T-cell (primary cell): ENCODE data around the gene NFIC. TPM values are rescaled to one million over a fixed set of nuclear protein-coding genes. Genes with fewer than 3 reads are reported as not detected.
A peak's percentile ranks its signal among the peaks of the same experiment; 100 is the strongest.

ENCODE experiments used
- ATAC-seq, 4 experiments: fragments of 200-7000 bp in 3 of 4; fragments of 150-1000 bp in 1 of 4; cut with Tn5 transposase; replicated peaks in 1 of 4; 1 replicate in 3 of 4; 2 replicates in 1 of 4; pipeline ENCODE4 v1.10.0; 2021; ENCODE audit warnings: moderate library complexity in 3 of 4, mild to moderate bottlenecking in 2 of 4, moderate number of reproducible peaks in 1 of 4
- CTCF ChIA-PET, 2 donors: fragments of 300-600 bp; sonication (Branson Sonifier 250); formaldehyde crosslinking; loops; one replicate each; lab custom pipeline; 2022; ENCODE audit warnings: antibody characterized with exemption in 2 of 2; lab: Charles Lee
- POLR2A ChIA-PET, 2 donors: fragments of 300-600 bp; sonication (Branson Sonifier 250); formaldehyde crosslinking; loops; one replicate each; lab custom pipeline; 2022; ENCODE audit warnings: antibody characterized with exemption in 2 of 2; lab: Charles Lee
- DNase-seq, 35 experiments: peaks; one replicate each; pipeline versions ENCODE4 v3.0.0 to v3.0.0-alpha.2; 2013 to 2023
- H3K27ac ChIP-seq: one replicate; pipeline ENCODE4 v1.5.1; 2013; ENCODE audit warnings: low read length
- H3K27me3 ChIP-seq, 2 experiments: replicated peaks in 1 of 2; 1 replicate in 1 of 2; 2 replicates in 1 of 2; pipeline versions ENCODE4 v1.6.1 to v1.7.0; 2013; ENCODE audit warnings: low read length in 1 of 2, mixed read lengths in 1 of 2; ENCODE audit not compliant: control insufficient read depth in 2 of 2, insufficient read depth in 2 of 2; ENCODE audit errors: extremely low read depth in 1 of 2
- H3K36me3 ChIP-seq, 2 donors: 1 replicate in 1 of 2; 2 replicates in 1 of 2; pipeline versions ENCODE4 v1.6.1 to v1.7.0; 2013; ENCODE audit warnings: low read length in 1 of 2; ENCODE audit not compliant: control insufficient read depth in 2 of 2, insufficient read depth in 1 of 2; ENCODE audit errors: extremely low read depth in 1 of 2
- H3K4me1 ChIP-seq, 2 experiments: 1 replicate in 1 of 2; 2 replicates in 1 of 2; pipeline versions ENCODE4 v1.6.1 to v1.7.0; 2013; ENCODE audit warnings: low read length in 2 of 2, mixed read lengths in 1 of 2; ENCODE audit not compliant: insufficient read depth in 2 of 2, control insufficient read depth in 1 of 2; ENCODE audit errors: extremely low read depth in 1 of 2
- H3K4me3 ChIP-seq, 2 donors: 1 replicate in 1 of 2; 2 replicates in 1 of 2; pipeline versions ENCODE4 v1.5.1 to v1.7.0; 2013; ENCODE audit warnings: mild to moderate bottlenecking in 2 of 2, low read length in 1 of 2, moderate library complexity in 1 of 2; ENCODE audit not compliant: control insufficient read depth in 1 of 2; ENCODE audit errors: extremely low read depth in 1 of 2
- H3K9me3 ChIP-seq: 2 replicates; pipeline ENCODE4 v1.7.0; 2013
- H3K27ac Mint-ChIP-seq, 2 donors: one replicate each; pipeline ENCODE4 v1.8.0; 2020 to 2021; ENCODE audit warnings: mild to moderate bottlenecking in 2 of 2, mixed read lengths in 2 of 2
- H3K27me3 Mint-ChIP-seq, 2 donors: one replicate each; pipeline ENCODE4 v1.8.0; 2021 to 2022; ENCODE audit warnings: mixed read lengths in 2 of 2
- H3K36me3 Mint-ChIP-seq: one replicate; pipeline ENCODE4 v1.8.0; 2021; ENCODE audit warnings: mixed read lengths
- H3K4me1 Mint-ChIP-seq, 3 donors: one replicate each; pipeline ENCODE4 v1.8.0; 2020 to 2022; ENCODE audit warnings: mixed read lengths in 3 of 3, mild to moderate bottlenecking in 1 of 3
- H3K4me3 Mint-ChIP-seq, 3 donors: one replicate each; pipeline ENCODE4 v1.8.0; 2020 to 2022; ENCODE audit warnings: mild to moderate bottlenecking in 3 of 3, mixed read lengths in 3 of 3, moderate library complexity in 3 of 3
- H3K9me3 Mint-ChIP-seq, 3 donors: one replicate each; pipeline ENCODE4 v1.8.0; 2020 to 2022; ENCODE audit warnings: mixed read lengths in 3 of 3
- WGBS: methylation state at CpG from one replicate; pipeline ENCODE4 v1.1.5; 2013; ENCODE audit warnings: missing lambda C conversion rate; ENCODE audit not compliant: insufficient coverage; 5-methylcytosine and 5-hydroxymethylcytosine counted together
- total RNA-seq, 35 experiments: library from RNA in 6 of 35; stranded (reverse) in 6 of 35; fragments of 120-200 nt in 1 of 35; gene quantifications; one replicate each; pipeline versions ENCODE4 v1.2.1 to v1.2.4 and lab custom pipeline; 2013 to 2026

NFIC gene
- total RNA-seq, 5 donors from 2014 or later (not counting 1 experiment from before 2014, with no cell fraction given), result 27.1 to 41.7 (median 37.2) TPM

DNA sequence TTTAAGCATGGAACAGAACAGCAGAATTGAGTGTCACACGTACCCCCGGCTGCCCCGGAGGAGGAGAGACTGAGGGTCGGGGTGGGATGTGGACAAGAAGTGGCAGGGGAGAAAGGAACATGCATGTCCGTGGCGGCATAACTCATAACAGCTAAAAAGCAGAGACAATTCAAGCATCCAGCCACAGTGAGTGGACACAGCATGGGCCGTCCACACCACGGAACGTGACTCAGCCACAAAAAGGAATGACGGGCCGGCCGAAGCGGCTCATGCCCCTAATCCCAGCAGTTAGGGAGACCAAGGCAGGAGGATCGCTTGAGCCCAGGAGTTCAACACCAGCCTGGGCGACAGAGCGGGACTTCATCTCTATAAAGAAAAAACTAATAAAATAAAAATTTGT, 126.5 kb downstream of the NFIC start:
- Histone ChIP-seq H3K27me3 (no peaks in the 10 kb centered on the region), H3K27ac (no peak overlapping the region), H3K36me3 (peaks cover 18 to 33% of the 10 kb centered on the region in 2 donors), H3K4me1 (peaks cover 0 to 12% of the 10 kb centered on the region in 2 experiments), H3K9me3 (no peaks in the 10 kb centered on the region), H3K4me3 (no peak overlapping the region)
- H3K27me3 Mint-ChIP-seq, result no peaks in the 10 kb centered on the region
- WGBS, result 100% methylated on average over 10 of the region's 16 CpGs
- no peaks in the 10 kb centered on the region for H3K9me3 Mint-ChIP-seq
- H3K4me3 Mint-ChIP-seq, result no peak overlapping the region
- peaks cover 2 to 14% (median 14%) of the 10 kb centered on the region in 3 donors for H3K4me1 Mint-ChIP-seq
- H3K27ac Mint-ChIP-seq, result no peak overlapping the region
- DNase-seq, result no peak
- POLR2A ChIA-PET, result no interaction called here
- ATAC-seq, result no peak
- peaks cover 20% of the 10 kb centered on the region for H3K36me3 Mint-ChIP-seq
- CTCF ChIA-PET, result no interaction called here

DNA sequence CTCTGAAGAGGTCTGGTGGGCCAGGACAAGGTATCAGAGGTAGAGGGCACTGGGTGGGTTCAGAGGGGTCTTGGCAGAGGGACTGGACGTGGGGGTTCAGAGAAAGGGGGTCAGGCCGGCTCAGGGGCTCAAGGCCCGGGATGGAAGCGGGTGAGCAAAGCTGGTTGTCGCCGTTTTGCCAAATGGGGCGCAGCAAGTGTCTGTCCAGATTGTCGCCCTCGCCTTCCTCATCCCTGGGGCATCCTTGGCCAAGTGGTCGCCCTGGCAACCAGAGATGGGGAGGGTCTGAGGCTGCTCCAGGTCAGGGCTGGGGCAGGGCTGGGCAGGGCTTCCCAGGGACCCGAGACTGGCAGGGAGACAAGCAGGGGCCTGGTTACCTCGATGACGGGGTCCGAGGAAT, 127.3 kb downstream of the NFIC start:
- Histone ChIP-seq H3K4me3 (no peak overlapping the region), H3K27me3 (no peaks in the 10 kb centered on the region), H3K9me3 (no peaks in the 10 kb centered on the region), H3K36me3 (peaks cover 18 to 33% of the 10 kb centered on the region in 2 donors), H3K4me1 (peaks cover 0 to 12% of the 10 kb centered on the region in 2 experiments), H3K27ac (no peak overlapping the region)
- H3K4me3 Mint-ChIP-seq, result no peak overlapping the region
- no peaks in the 10 kb centered on the region for H3K27me3 Mint-ChIP-seq
- peaks cover 5 to 18% (median 18%) of the 10 kb centered on the region in 3 donors for H3K4me1 Mint-ChIP-seq
- DNase-seq, result no peak
- no peak overlapping the region for H3K27ac Mint-ChIP-seq
- ChIA-PET POLR2A (no interaction called here), CTCF (no interaction called here)
- WGBS, result 94% methylated on average over 10 of the region's 14 CpGs
- ATAC-seq, result no peak
- no peaks in the 10 kb centered on the region for H3K9me3 Mint-ChIP-seq
- peaks cover 16% of the 10 kb centered on the region for H3K36me3 Mint-ChIP-seq

DNA sequence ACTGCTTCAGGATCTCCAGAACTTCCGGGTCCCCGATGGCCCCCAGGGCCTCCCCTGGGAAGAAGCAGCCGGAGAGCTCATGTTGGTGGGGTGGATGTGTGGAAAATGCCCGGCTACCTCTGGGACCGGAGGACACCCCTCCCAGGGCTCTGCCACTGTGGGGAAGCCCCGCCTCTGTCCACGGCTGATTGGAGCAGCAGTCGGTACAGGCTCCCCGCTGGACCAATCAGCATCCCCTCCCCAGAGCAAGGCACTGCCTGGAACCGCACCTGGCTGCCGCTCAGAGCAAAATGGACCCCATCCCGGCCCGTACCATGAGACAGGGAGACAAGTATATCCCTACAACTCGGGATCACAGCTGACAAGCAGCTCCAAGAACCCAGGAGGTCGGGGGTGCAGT, 127.7 kb downstream of the NFIC start:
- no peak overlapping the region for H3K27ac ChIP-seq
- Mint-ChIP-seq H3K9me3 (no peaks in the 10 kb centered on the region), H3K4me3 (peak overlapping the region in 1 of 3 donors; percentile 19), H3K27me3 (no peaks in the 10 kb centered on the region), H3K36me3 (peaks cover 16% of the 10 kb centered on the region), H3K27ac (peak overlapping the region in 1 of 2 donors; percentile 28), H3K4me1 (peaks cover 8 to 22% (median 22%) of the 10 kb centered on the region in 3 donors)
- ATAC-seq (peak in 3 of 4 experiments; percentile 44 to 80 (median 51)), DNase-seq (peak in 17 of 35 experiments; percentile 20 to 54 (median 38))
- peaks cover 18 to 33% of the 10 kb centered on the region in 2 donors for H3K36me3 ChIP-seq
- POLR2A ChIA-PET, result no interaction called here
- no peaks in the 10 kb centered on the region for H3K9me3 ChIP-seq
- CTCF ChIA-PET, result interaction anchor here in 1 of 2 donors (0.6 kb wide), 1 partner anchor 42 kb away, joined by 4 read pairs; no protein-coding TSS in a partner anchor
- H3K27me3 ChIP-seq, result no peaks in the 10 kb centered on the region
- peaks cover 0 to 12% of the 10 kb centered on the region in 2 experiments for H3K4me1 ChIP-seq
- no peak overlapping the region for H3K4me3 ChIP-seq
- 81% methylated on average over 10 of the region's 15 CpGs for WGBS

DNA sequence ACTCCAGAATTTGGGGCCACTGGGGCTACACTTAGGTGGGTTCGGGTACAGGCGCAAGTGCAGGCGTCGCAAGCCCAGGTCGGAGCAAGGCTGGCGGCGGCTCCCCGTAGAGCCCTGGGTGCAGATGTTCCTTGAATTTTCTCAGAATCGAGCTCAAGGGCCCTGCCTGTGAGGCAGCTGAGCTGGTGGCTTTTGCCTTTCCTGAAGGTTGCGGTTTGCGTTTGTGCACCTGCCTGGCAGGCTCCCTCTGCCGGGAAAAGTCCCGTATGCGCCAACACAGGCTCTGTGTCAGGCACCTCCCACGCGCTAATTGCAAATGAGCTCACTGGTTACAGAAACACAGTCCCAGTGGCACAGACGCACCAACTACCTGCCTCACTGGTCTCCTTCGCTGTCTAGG, 128.2 kb downstream of the NFIC start:
- POLR2A ChIA-PET, result no interaction called here
- peak overlapping the region in 1 of 3 donors; percentile 19 for H3K4me3 Mint-ChIP-seq
- H3K27ac Mint-ChIP-seq, result peak overlapping the region; percentile 22 to 27

DNA sequence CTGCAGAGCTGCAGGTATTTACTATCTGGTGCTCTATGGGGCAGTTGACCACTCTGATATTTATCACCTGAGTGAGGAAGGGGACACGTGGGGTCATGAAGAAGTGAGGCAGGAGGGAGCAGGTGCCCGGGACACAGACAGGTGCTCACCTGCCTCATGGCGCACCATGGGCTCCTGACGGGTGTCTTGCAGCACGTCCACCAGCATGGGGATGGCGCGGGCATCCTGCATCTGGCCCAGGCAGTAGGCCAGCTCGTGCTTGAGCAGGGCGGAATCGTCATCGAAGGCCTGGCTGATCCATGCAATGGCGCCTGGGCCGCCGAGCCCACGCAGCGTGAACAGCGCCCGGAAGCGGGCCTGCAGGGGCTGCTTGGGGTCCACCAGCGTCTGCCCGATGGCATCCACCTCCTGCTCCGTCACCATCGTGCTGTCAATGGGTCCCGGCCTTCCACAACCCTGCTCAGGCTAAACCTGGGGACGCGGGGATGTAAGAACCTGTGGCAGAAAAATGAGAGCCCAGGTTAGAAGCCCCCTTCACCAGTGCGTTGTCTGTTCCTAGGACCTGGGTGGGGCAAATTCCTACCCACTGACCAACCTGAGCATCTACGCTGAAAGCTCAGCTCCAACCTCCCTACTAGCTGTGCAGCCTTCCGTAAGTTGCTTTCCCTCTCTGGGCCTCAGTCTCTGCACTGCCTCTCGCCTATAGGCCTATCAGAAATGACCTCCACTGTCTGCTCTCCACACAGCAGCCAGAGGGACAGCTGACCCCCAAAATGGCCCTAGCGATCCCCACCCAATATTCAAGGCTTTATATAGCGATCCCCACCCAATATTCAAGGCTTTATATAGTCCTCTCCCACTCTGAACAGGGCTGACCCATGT, 130.2 kb downstream of the NFIC start:
- Mint-ChIP-seq H3K36me3 (peaks cover 16% of the 10 kb centered on the region), H3K4me1 (peaks cover 22 to 38% (median 36%) of the 10 kb centered on the region in 3 donors), H3K9me3 (no peaks in the 10 kb centered on the region), H3K27me3 (no peaks in the 10 kb centered on the region), H3K27ac (no peak overlapping the region), H3K4me3 (no peak overlapping the region)
- 97% methylated on average over 31 of the region's 32 CpGs for WGBS
- POLR2A ChIA-PET, result no interaction called here
- Histone ChIP-seq H3K36me3 (peaks cover 18 to 31% of the 10 kb centered on the region in 2 donors), H3K27me3 (no peaks in the 10 kb centered on the region), H3K4me3 (no peak overlapping the region), H3K27ac (no peak overlapping the region), H3K4me1 (peaks cover 6 to 32% of the 10 kb centered on the region in 2 experiments), H3K9me3 (no peaks in the 10 kb centered on the region)
- no peak for ATAC-seq
- DNase-seq, result no peak
- CTCF ChIA-PET, result no interaction called here

More for the DNA sequence above, 128.2 kb downstream of the NFIC start:
- 55% methylated on average over 18 of the region's 18 CpGs for WGBS
- no peak overlapping the region for H3K4me3 ChIP-seq
- Mint-ChIP-seq H3K36me3 (peaks cover 16% of the 10 kb centered on the region), H3K9me3 (no peaks in the 10 kb centered on the region), H3K27me3 (no peaks in the 10 kb centered on the region), H3K4me1 (peaks cover 13 to 25% (median 25%) of the 10 kb centered on the region in 3 donors)
- no peak overlapping the region for H3K27ac ChIP-seq
- ATAC-seq (peak; percentile 32 to 87 (median 62)), DNase-seq (peak in 14 of 35 experiments; percentile 16 to 63 (median 33))
- H3K4me1 ChIP-seq, result peaks cover 0 to 16% of the 10 kb centered on the region in 2 experiments
- no peaks in the 10 kb centered on the region for H3K27me3 ChIP-seq
- no peaks in the 10 kb centered on the region for H3K9me3 ChIP-seq
- H3K36me3 ChIP-seq, result peaks cover 18 to 33% of the 10 kb centered on the region in 2 donors
- CTCF ChIA-PET, result interaction anchor here in 1 of 2 donors (0.6 kb wide), 1 partner anchor 43 kb away, joined by 4 read pairs; no protein-coding TSS in a partner anchor

DNA sequence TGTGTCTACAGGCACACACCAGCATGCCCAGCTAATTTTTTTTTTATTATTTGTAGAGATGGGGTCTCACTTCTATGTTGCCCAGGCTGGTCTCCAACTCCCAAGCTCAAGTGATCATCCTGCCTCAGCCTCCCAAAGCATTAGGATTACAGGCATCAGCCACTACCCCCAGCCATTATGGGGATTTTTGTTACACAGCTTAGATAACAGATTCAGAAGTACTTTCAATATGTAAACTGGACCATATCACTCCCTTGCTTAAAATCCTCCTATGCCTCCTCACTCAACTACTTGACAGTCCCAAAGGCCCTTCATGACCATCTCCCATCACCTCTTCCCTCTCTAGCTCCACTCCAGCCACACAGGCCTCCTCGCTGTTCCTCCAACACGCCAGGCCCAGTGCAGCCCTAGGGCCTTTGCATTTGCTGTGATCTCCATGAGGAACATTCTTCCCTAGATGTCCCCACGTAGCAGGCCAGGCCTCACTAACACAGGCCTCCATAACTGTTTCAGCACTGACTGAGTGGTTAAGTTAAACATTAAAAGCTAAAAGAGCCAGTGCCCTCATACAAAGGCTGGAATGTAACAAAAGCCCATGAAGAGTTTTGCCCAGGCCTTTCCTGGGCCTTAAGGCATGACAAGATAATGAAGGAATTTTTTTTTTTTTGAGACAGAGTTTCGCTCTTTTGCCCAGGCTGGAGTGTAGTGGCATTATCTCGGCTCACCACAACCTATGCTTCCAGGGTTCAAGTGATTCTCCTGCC, 131.6 kb downstream of the NFIC start:
- peaks cover 6 to 32% of the 10 kb centered on the region in 2 experiments for H3K4me1 ChIP-seq
- H3K4me3 Mint-ChIP-seq, result no peak overlapping the region
- H3K9me3 ChIP-seq, result no peaks in the 10 kb centered on the region
- H3K27me3 ChIP-seq, result no peaks in the 10 kb centered on the region
- ATAC-seq, result no peak
- H3K27ac ChIP-seq, result no peak overlapping the region
- peaks cover 13% of the 10 kb centered on the region for H3K36me3 Mint-ChIP-seq
- no peak overlapping the region for H3K27ac Mint-ChIP-seq
- H3K4me3 ChIP-seq, result no peak overlapping the region
- H3K36me3 ChIP-seq, result peaks cover 13 to 20% of the 10 kb centered on the region in 2 donors
- WGBS, result 100% methylated on average over 2 of the region's 5 CpGs
- H3K27me3 Mint-ChIP-seq, result no peaks in the 10 kb centered on the region
- peaks cover 22 to 38% (median 36%) of the 10 kb centered on the region in 3 donors for H3K4me1 Mint-ChIP-seq
- ChIA-PET POLR2A (interaction anchor here in 1 of 2 donors (0.6 kb wide), 1 partner anchor 1418 kb away, joined by 4 read pairs; no protein-coding TSS in a partner anchor), CTCF (no interaction called here)
- H3K9me3 Mint-ChIP-seq, result no peaks in the 10 kb centered on the region
- DNase-seq, result no peak
